ENCODE measurements around the gene PHF21B. TPM values are rescaled to one million over a fixed set of nuclear protein-coding genes. Genes with fewer than 3 reads are reported as not detected.
A peak's percentile ranks its signal among the peaks of the same experiment; 100 is the strongest.
"Not testable (repeated sequence)": the region's sequence is repeated elsewhere in the genome, so short reads cannot be mapped to it uniquely, and the experiment has no call there.

PHF21B gene
- total RNA-seq (0.63 TPM), polyA plus RNA-seq (0.61 TPM)

DNA sequence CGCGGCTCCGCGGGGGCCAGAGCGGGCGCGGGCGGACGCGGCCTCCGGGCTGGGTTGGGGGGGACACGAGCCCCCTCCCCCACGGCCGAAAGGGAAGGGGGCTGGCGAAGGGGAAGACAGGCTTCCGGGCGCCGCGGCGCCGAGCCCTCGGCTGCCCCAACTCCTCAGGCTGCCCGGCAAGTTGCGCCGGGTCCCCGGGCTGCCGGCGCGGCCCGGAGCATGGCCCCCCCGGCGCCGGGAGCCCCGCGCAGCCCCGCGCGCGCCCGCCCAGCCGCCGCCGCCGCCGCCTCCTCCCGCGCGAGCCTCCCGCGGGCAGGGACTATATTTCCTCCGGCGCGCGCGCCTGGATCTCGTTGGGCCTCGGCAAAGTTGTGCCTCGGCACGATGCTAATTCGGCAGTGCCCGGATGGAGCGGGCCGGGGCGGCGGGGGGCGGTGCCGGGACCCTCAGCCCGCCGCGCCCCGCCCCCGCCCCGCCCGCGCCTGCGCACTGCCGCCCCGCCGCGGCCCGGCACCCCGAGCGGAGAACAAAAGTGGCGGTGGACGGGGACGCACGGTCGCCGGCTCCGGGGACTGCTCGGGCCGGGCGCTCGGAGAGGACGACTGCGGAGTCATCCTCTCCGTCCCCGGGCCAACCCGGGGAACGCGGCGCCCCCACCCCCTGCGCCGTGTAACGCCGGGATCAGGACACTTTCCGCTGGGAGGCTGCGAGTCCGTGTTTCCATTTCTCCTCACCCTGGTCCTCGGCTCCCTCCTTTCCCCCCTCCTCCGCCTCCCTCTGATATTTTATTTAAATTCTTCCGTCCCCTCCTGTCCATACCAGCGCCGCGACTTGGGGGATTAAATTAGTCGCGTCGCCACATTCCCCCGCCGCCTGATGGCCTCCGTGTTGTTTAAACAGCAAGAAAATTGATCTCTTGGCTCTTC lies at the start of gene PHF21B:
PHF21B (minus strand) TSS at position 400 of the 926 bp plus-strand sequence. CDS start 456 bp downstream, outside the sequence.
- WGBS: under 1% methylated on average over 121 of the region's 121 CpGs
- no peak for DNase-seq (ENCODE audit: extremely low spot score)

DNA sequence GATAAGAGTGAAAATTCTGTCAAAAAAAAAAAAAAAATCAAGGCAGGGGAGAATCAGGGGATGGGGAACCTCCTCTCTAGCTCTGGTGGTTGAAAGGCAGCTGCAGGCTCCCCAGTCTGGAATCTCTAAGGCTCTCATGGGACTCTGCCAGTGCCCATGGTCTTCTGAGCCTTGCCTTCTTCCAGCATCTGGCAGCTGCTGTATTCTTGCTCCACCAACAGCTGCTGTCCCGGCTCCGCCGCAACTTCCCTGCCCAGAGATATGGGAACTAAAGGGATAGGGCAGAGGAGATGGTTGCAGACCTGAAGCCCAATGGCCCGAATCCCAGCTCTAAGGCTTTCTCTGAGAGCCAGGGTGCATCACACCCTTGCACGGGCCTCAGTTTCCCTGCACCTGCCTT lies 49.5 kb upstream of the PHF21B start:
- no peak for DNase-seq (ENCODE audit: extremely low spot score)
- Histone ChIP-seq H3K27ac (ENCODE audit: low read depth) (no peak overlapping the region), H3K4me3 (ENCODE audit: low read depth, low read length) (no peak overlapping the region), H3K4me1 (ENCODE audit: insufficient read depth) (no peaks in the 10 kb centered on the region), H3K36me3 (ENCODE audit: insufficient read depth) (no peaks in the 10 kb centered on the region)
- 85% methylated on average over 5 of the region's 5 CpGs for WGBS

More for the DNA sequence above, at the start of gene PHF21B:
- Histone ChIP-seq H3K36me3 (ENCODE audit: insufficient read depth) (no peaks in the 10 kb centered on the region), H3K4me3 (ENCODE audit: low read depth, low read length) (peak within 1 kb of the TSS; percentile 70), H3K27ac (ENCODE audit: low read depth) (no peak within 1 kb of the TSS), H3K4me1 (ENCODE audit: insufficient read depth) (peaks cover 5% of the 10 kb centered on the region)

GRCh38 chr22:45058622-45058912 lies 48.8 kb upstream of the PHF21B start:
- no peak for DNase-seq (ENCODE audit: extremely low spot score)
- no peaks in the 10 kb centered on the region for H3K4me1 ChIP-seq (ENCODE audit: insufficient read depth)
- no peaks in the 10 kb centered on the region for H3K36me3 ChIP-seq (ENCODE audit: insufficient read depth)
- no peak overlapping the region for H3K27ac ChIP-seq (ENCODE audit: low read depth)
- H3K4me3 ChIP-seq (ENCODE audit: low read depth, low read length): no peak overlapping the region
- WGBS: 64% methylated on average over 2 of the region's 2 CpGs

- H3K4me3 ChIP-seq (ENCODE audit: low read depth, low read length): no peak overlapping the region
Measured at GRCh38 chr22:45055936-45056335, 46.1 kb upstream of the PHF21B start.

DNA sequence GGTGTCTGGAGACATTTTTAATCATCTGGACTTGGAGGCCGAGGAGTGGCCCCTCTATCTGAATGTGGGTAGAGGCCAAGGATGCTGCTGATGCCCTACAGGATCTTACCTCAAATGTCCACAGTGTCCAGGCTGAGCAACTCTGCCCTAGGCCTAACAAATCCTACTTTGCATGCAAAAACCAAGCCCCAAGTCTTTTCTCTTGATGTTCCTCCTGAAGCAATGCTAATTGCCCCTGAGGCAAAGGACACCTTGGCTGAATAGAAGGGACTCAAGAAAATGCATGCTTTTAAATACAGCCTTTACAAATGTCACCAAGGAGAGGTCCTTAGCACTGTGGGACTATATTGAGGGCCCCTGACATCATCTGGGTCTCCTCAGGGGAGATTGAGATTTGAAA lies 43.8 kb upstream of the PHF21B start:
- H3K4me3 ChIP-seq (ENCODE audit: low read depth, low read length): no peak overlapping the region
- H3K36me3 ChIP-seq (ENCODE audit: insufficient read depth): no peaks in the 10 kb centered on the region
- no peak for DNase-seq (ENCODE audit: extremely low spot score)
- no peak overlapping the region for H3K27ac ChIP-seq (ENCODE audit: low read depth)
- WGBS: 67% methylated on average over 1 of the region's 1 CpG
- no peaks in the 10 kb centered on the region for H3K4me1 ChIP-seq (ENCODE audit: insufficient read depth)

More at GRCh38 chr22:45055936-45056335, 46.1 kb upstream of the PHF21B start:
- no peak for DNase-seq (ENCODE audit: extremely low spot score)
- 84% methylated on average over 15 of the region's 15 CpGs for WGBS
- Histone ChIP-seq H3K36me3 (ENCODE audit: insufficient read depth) (no peaks in the 10 kb centered on the region), H3K27ac (ENCODE audit: low read depth) (no peak overlapping the region), H3K4me1 (ENCODE audit: insufficient read depth) (no peaks in the 10 kb centered on the region)

GRCh38 chr22:45053094-45053493 lies 43.3 kb upstream of the PHF21B start:
- WGBS: 65% methylated on average over 1 of the region's 1 CpG
- no peaks in the 10 kb centered on the region for H3K36me3 ChIP-seq (ENCODE audit: insufficient read depth)
- H3K4me3 ChIP-seq (ENCODE audit: low read depth, low read length): no peak overlapping the region
- no peak overlapping the region for H3K27ac ChIP-seq (ENCODE audit: low read depth)
- no peak for DNase-seq (ENCODE audit: extremely low spot score)
- H3K4me1 ChIP-seq (ENCODE audit: insufficient read depth): no peaks in the 10 kb centered on the region

DNA sequence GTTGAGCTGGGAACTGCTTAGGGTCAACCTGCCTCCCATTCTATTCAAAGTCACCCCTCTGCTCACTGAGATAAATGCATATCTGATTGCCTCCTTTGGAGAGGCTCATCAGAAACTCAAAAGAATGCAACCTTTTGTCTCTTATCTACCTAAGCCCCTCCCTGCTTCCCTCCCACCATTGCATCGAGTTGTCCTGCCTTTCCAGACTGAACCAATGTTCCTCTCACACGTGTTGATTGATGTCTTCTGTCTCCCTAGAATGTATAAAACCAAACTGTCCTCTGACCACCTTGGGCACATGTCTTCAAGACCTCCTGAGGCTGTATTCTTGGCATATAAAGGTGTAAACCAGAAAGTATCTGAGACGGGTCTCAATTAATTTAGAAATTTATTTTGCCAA lies 42.9 kb upstream of the PHF21B start:
- DNase-seq (ENCODE audit: extremely low spot score); H3K4me1 ChIP-seq (ENCODE audit: insufficient read depth); H3K36me3 ChIP-seq (ENCODE audit: insufficient read depth); H3K27ac ChIP-seq (ENCODE audit: low read depth); H3K4me3 ChIP-seq (ENCODE audit: low read depth, low read length): not testable (repeated sequence)
- 34% methylated on average over 3 of the region's 3 CpGs for WGBS

DNA sequence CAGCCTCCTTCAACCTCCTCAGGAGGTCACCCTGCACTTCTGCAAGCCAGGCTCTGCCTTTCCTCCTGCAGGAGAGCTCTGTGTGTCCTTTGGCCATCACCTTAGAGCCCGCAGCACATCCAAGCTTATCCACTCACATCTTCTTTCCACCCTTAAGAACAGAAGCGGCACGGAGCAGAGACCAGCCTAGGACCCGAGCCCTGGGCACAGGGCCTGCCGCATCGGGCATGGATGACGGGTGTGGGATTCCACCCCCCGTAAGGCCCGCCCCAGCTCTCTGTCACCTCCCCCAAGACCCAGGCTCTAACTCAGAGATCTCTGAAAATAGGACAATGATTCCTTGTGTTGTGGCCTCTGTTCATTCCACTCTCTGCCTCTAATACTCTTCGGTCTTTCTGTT lies 42.1 kb upstream of the PHF21B start:
- Histone ChIP-seq H3K36me3 (ENCODE audit: insufficient read depth) (no peaks in the 10 kb centered on the region), H3K4me1 (ENCODE audit: insufficient read depth) (no peaks in the 10 kb centered on the region), H3K4me3 (ENCODE audit: low read depth, low read length) (no peak overlapping the region), H3K27ac (ENCODE audit: low read depth) (no peak overlapping the region)
- no peak for DNase-seq (ENCODE audit: extremely low spot score)
- 83% methylated on average over 10 of the region's 10 CpGs for WGBS

- Histone ChIP-seq H3K27ac (ENCODE audit: low read depth) (no peak overlapping the region), H3K4me1 (ENCODE audit: insufficient read depth) (no peaks in the 10 kb centered on the region), H3K36me3 (ENCODE audit: insufficient read depth) (no peaks in the 10 kb centered on the region), H3K4me3 (ENCODE audit: low read depth, low read length) (no peak overlapping the region)
- WGBS: 87% methylated on average over 8 of the region's 8 CpGs
- DNase-seq (ENCODE audit: extremely low spot score): no peak
Measured at GRCh38 chr22:45051419-45051818, 41.6 kb upstream of the PHF21B start.

DNA sequence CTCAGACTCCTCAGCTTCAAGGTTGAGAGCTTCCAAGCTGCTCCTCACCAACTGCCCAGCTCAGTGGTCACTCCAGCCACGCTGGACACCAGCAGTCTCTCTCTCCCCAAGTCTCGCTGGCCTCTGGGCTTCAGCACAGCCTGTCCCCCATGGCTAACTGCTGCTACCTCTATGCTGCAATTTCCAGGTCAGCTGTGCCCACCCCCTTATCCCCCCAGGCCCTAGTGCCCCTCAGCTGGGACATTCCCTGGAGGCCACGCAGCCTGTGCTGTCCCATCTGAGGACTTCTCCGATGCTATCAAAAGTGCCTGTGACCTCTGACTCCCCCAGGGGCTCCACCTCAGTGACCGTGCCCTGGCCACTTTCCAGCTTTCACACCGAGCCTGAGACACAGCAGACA lies 37.5 kb upstream of the PHF21B start:
- no peak overlapping the region for H3K4me3 ChIP-seq (ENCODE audit: low read depth, low read length)
- no peak overlapping the region for H3K27ac ChIP-seq (ENCODE audit: low read depth)
- H3K4me1 ChIP-seq (ENCODE audit: insufficient read depth): no peaks in the 10 kb centered on the region
- WGBS: 22% methylated on average over 6 of the region's 6 CpGs
- DNase-seq (ENCODE audit: extremely low spot score): no peak
- H3K36me3 ChIP-seq (ENCODE audit: insufficient read depth): no peaks in the 10 kb centered on the region

DNA sequence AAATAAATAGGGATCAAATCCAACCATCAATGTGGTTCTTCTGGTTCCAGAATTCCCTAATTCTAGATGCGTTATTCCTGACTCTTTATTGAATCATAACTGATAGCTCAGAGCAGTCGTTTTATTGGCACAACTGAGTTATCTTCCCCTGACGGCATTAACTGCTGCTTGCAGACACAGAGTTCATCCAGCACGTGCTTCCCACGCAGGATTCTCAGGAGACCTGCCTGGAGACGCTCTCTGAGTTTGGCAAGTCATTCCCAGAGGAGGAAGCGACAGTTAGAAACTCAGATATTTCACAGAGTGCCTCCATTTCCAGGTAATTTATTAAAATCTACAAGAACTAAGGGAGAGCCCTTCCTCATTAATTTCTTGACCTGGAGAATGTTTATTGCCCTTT lies 35.4 kb upstream of the PHF21B start:
- Histone ChIP-seq H3K4me1 (ENCODE audit: insufficient read depth) (no peaks in the 10 kb centered on the region), H3K4me3 (ENCODE audit: low read depth, low read length) (no peak overlapping the region), H3K27ac (ENCODE audit: low read depth) (no peak overlapping the region), H3K36me3 (ENCODE audit: insufficient read depth) (no peaks in the 10 kb centered on the region)
- 25% methylated on average over 7 of the region's 7 CpGs for WGBS
- DNase-seq (ENCODE audit: extremely low spot score): no peak

DNA sequence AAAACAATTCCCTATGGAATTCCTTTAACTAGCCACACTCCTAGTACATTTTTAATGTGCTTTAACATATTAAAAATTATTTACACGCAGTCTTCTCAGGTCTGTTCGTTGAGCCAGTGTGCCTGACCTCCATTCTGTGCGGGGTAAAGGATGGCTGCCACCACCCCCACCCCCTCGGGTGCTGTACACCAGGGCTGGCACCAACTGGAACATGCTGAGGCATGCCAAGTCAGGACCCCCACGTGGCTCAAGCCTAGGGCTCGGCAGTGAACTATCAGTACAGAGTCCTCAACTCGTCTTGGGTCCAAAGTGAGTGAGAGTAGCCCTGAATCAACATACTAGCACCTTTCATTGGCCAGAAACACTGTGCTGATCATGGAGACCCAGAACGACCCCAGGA lies 32.5 kb upstream of the PHF21B start:
- WGBS: 77% methylated on average over 8 of the region's 8 CpGs
- no peak overlapping the region for H3K27ac ChIP-seq (ENCODE audit: low read depth)
- H3K36me3 ChIP-seq (ENCODE audit: insufficient read depth): no peaks in the 10 kb centered on the region
- no peak overlapping the region for H3K4me3 ChIP-seq (ENCODE audit: low read depth, low read length)
- DNase-seq (ENCODE audit: extremely low spot score): no peak
- no peaks in the 10 kb centered on the region for H3K4me1 ChIP-seq (ENCODE audit: insufficient read depth)

DNA sequence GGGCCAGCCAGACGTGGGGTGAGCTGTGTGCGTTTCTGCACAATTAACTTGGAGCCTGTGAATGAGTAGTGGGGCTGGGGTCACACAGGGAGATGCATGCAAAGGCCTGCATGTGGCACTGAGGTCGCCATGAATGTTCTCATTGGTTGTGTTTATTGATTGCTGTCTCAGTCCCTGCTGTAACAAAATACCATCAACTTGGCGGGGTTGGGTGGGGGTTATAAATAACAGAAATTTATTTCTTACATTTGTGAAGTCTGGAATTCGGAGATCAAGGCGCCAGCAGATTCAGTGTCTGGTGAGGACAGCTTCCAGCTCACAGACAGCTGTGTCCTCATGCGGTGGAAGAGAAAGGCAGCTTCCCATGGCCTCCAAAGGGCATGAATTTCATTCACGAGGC lies 29.3 kb upstream of the PHF21B start:
- H3K4me1 ChIP-seq (ENCODE audit: insufficient read depth): no peaks in the 10 kb centered on the region
- DNase-seq (ENCODE audit: extremely low spot score): no peak
- H3K27ac ChIP-seq (ENCODE audit: low read depth): no peak overlapping the region
- H3K36me3 ChIP-seq (ENCODE audit: insufficient read depth): no peaks in the 10 kb centered on the region
- H3K4me3 ChIP-seq (ENCODE audit: low read depth, low read length): no peak overlapping the region
- WGBS: 62% methylated on average over 8 of the region's 8 CpGs

DNA sequence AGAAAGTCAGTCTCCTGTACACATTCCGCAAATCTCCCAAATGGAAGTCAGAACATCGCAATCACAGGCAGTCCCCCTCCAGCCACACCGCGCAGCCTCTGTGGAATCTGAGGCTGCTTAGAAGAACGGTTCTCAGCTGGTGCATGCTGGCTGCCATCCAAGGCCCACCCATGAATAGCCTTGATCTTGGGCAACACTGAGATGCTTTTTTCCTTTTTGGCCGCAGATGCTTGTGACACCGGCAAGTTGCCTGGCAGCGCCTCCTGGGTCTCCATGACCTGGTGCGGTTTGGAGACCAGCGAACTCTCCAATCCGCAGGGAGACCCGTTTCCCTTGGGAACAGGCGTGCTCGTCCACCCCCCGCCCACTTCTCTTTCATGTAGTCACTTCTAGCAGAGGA lies 26.3 kb upstream of the PHF21B start:
- Histone ChIP-seq H3K4me3 (ENCODE audit: low read depth, low read length) (no peak overlapping the region), H3K4me1 (ENCODE audit: insufficient read depth) (no peaks in the 10 kb centered on the region), H3K27ac (ENCODE audit: low read depth) (no peak overlapping the region), H3K36me3 (ENCODE audit: insufficient read depth) (no peaks in the 10 kb centered on the region)
- no peak for DNase-seq (ENCODE audit: extremely low spot score)
- 40% methylated on average over 15 of the region's 15 CpGs for WGBS

Measured in urinary bladder (tissue), 4 donors.